K562 (cell line): ENCODE data around the gene CRYGB. TPM values are rescaled to one million over a fixed set of nuclear protein-coding genes. Genes with fewer than 3 reads are reported as not detected.

ENCODE experiments used
- ATAC-seq: fragments of 200-7000 bp; cut with Tn5 transposase; 3 replicates; pipeline ENCODE4 v1.9.1; 2020; ENCODE audit warnings: moderate library complexity
- BruUV-seq: library from RNA; stranded (reverse); fragments of 400-500 nt; replicated peaks from 2 replicates; lab custom pipeline; 2021; lab: Mats Ljungman, UMichigan
- CTCF ChIA-PET: fragments of 300-600 bp; formaldehyde crosslinking; extraction: SDS; loops from one replicate; lab custom pipeline; 2021; ENCODE audit warnings: low intra/inter-chr PET ratio; lab: Yijun Ruan, JAX
- POLR2A ChIA-PET: fragments of 300-600, 350-650 bp; sonication (Branson Sonifier 250); formaldehyde crosslinking; extraction: SDS; loops from one replicate; lab custom pipeline; 2021; ENCODE audit warnings: antibody characterized with exemption, inconsistent platforms; lab: Yijun Ruan, JAX
- DNase-seq, 4 experiments: peaks; one replicate each; pipeline versions ENCODE4 v3.0.0 to v3.0.0-alpha.2; 2011 to 2018; ENCODE audit warnings: low spot score in 3 of 4, mixed read lengths in 3 of 4; ENCODE audit errors: extremely low read depth in 1 of 4
- FAIRE-seq: peaks from 2 replicates; lab custom pipeline; 2011; peaks lifted over from hg19 to GRCh38; lab: Jason Lieb, UNC
- H2AFZ ChIP-seq: 2 replicates; pipeline ENCODE4 v1.6.0; 2011; ENCODE audit warnings: low read depth, low read length, control low read depth, inconsistent platforms
- H3K27ac ChIP-seq: fragments of 200-600 bp; 3 replicates; pipeline ENCODE4 v1.8.0; 2011; ENCODE audit warnings: low read depth, mild to moderate bottlenecking, control low read depth, inconsistent platforms, low read length, moderate library complexity, mixed read lengths; ENCODE audit errors: extremely low read depth
- H3K27me3 ChIP-seq, 2 experiments: fragments of 300-600 bp in 1 of 2; 2 replicates in 1 of 2; 3 replicates in 1 of 2; pipeline versions ENCODE4 v1.6.0 to v1.8.0; 2011; ENCODE audit warnings: inconsistent platforms in 2 of 2, low read length in 2 of 2, mild to moderate bottlenecking in 1 of 2, mixed read lengths in 1 of 2, moderate library complexity in 1 of 2; ENCODE audit not compliant: control insufficient read depth in 2 of 2, insufficient read depth in 2 of 2
- H3K36me3 ChIP-seq: fragments of 300-600 bp; 3 replicates; pipeline ENCODE4 v1.8.0; 2011; ENCODE audit warnings: mild to moderate bottlenecking, low read length, inconsistent platforms; ENCODE audit not compliant: control insufficient read depth, insufficient read depth
- H3K4me1 ChIP-seq, 2 experiments: fragments of 200-600 bp in 1 of 2; replicated peaks in 1 of 2; 2 replicates in 1 of 2; 3 replicates in 1 of 2; pipeline versions ENCODE4 v1.5.1 to v1.8.0; 2011; ENCODE audit warnings: inconsistent platforms in 2 of 2, low read length in 2 of 2, mild to moderate bottlenecking in 1 of 2, mixed read lengths in 1 of 2, moderate library complexity in 1 of 2; ENCODE audit not compliant: control insufficient read depth in 2 of 2, insufficient read depth in 2 of 2
- H3K4me2 ChIP-seq: 2 replicates; pipeline ENCODE4 v1.6.1; 2011; ENCODE audit warnings: low read length, control low read depth, inconsistent platforms, mixed read lengths; ENCODE audit not compliant: insufficient read depth
- H3K4me3 ChIP-seq: fragments of 200-600 bp; sonication (generic), shearing (Covaris generic); 2 replicates; pipeline ENCODE4 v1.5.1; 2016; ENCODE audit warnings: control low read depth, inconsistent platforms
- H3K79me2 ChIP-seq: fragments of 200-600 bp; 3 replicates; pipeline ENCODE4 v1.8.0; 2011; ENCODE audit warnings: low read length, inconsistent platforms; ENCODE audit not compliant: control insufficient read depth, insufficient read depth
- H3K9ac ChIP-seq, 2 experiments: 2 replicates each; pipeline versions ENCODE4 v1.6.0 to v1.6.1; 2011; ENCODE audit warnings: low read depth in 2 of 2, low read length in 2 of 2, control low read depth in 1 of 2, inconsistent platforms in 1 of 2, mild to moderate bottlenecking in 1 of 2, mixed read lengths in 1 of 2; ENCODE audit not compliant: insufficient read depth in 1 of 2
- H3K9me1 ChIP-seq: one replicate; pipeline ENCODE4 v1.6.0; 2011; ENCODE audit warnings: inconsistent platforms, mild to moderate bottlenecking, low read length, moderate library complexity; ENCODE audit not compliant: control insufficient read depth, insufficient read depth
- H3K9me3 ChIP-seq: replicated peaks from 2 replicates; pipeline ENCODE4 v1.5.1; 2011; ENCODE audit warnings: low read depth, low read length, inconsistent platforms; ENCODE audit not compliant: control insufficient read depth, insufficient read depth
- H4K20me1 ChIP-seq: replicated peaks from 2 replicates; pipeline ENCODE4 v1.6.1; 2011; ENCODE audit warnings: low read length, inconsistent platforms, mixed read lengths; ENCODE audit not compliant: control insufficient read depth, insufficient read depth
- CBX2 ChIP-seq: fragments of 200-600 bp; sonication (generic); IDR thresholded peaks from one replicate; pipeline ENCODE4 v1.6.1; 2012; ENCODE audit warnings: mild to moderate bottlenecking, low read length, inconsistent platforms; ENCODE audit not compliant: insufficient read depth, poor library complexity, severe bottlenecking
- CXXC5 ChIP-seq: fragments of 250-450 bp; sonication (Bioruptor Pico); IDR thresholded peaks from 2 replicates; pipeline ENCODE4 v1.8.0; 2022; ENCODE audit warnings: inconsistent platforms, mild to moderate bottlenecking, moderate library complexity
- GTF2F1 ChIP-seq: IDR thresholded peaks from 2 replicates; pipeline ENCODE4 v1.6.1; 2011; ENCODE audit warnings: low read depth, low read length, improper control_type of control experiment
- KLF13 ChIP-seq: fragments of 450-650 bp; IDR thresholded peaks from 2 replicates; pipeline ENCODE4 v1.6.1; 2016; ENCODE audit warnings: missing genetic modification characterization, low read depth, mild to moderate bottlenecking, missing compliant biosample characterization, moderate library complexity, borderline replicate concordance
- KLF6 ChIP-seq: fragments of 250-450 bp; sonication (Bioruptor Pico); IDR thresholded peaks from 2 replicates; pipeline ENCODE4 v1.4.0; 2020; ENCODE audit warnings: mild to moderate bottlenecking, moderate library complexity, borderline replicate concordance
- L3MBTL2 ChIP-seq: fragments of 450-650 bp; IDR thresholded peaks from 2 replicates; pipeline ENCODE4 v1.6.1; 2016; ENCODE audit warnings: mild to moderate bottlenecking, moderate library complexity
- NCOR1 ChIP-seq: fragments of 450-650 bp; IDR thresholded peaks from 2 replicates; pipeline ENCODE4 v1.6.1; 2016; ENCODE audit warnings: mild to moderate bottlenecking, moderate library complexity
- PHF8 ChIP-seq: fragments of 200-600 bp; sonication (generic); IDR thresholded peaks from 2 replicates; pipeline ENCODE4 v1.6.1; 2012; ENCODE audit warnings: mixed run types, mild to moderate bottlenecking, inconsistent platforms, low read length, moderate library complexity, borderline replicate concordance
- RBM14 ChIP-seq: fragments of 200-400 bp; formaldehyde crosslinking; IDR thresholded peaks from 2 replicates; pipeline ENCODE4 v1.6.1; 2018; ENCODE audit warnings: low read depth, mild to moderate bottlenecking, low read length, moderate library complexity, borderline replicate concordance; ENCODE audit not compliant: insufficient read depth
- SAP30 ChIP-seq: fragments of 200-600 bp; sonication (generic); IDR thresholded peaks from 2 replicates; pipeline ENCODE4 v1.6.1; 2012; ENCODE audit warnings: borderline replicate concordance, low read depth, mild to moderate bottlenecking, moderate library complexity, low read length, control low read depth, inconsistent platforms; ENCODE audit not compliant: insufficient read depth, poor library complexity, severe bottlenecking
- SIRT6 ChIP-seq: IDR thresholded peaks from one replicate; pipeline ENCODE4 v1.6.1; 2012; ENCODE audit warnings: low read depth, mild to moderate bottlenecking, control low read depth, inconsistent platforms, low read length, moderate library complexity
- SMARCC2 ChIP-seq: fragments of 450-650 bp; IDR thresholded peaks from 2 replicates; pipeline ENCODE4 v1.6.1; 2017; ENCODE audit warnings: antibody characterized with exemption, moderate library complexity, mild to moderate bottlenecking, low read depth
- STAT5B ChIP-seq: fragments of 250-450 bp; sonication (Bioruptor Pico); IDR thresholded peaks from 2 replicates; pipeline ENCODE4 v1.8.0; 2021; ENCODE audit warnings: mild to moderate bottlenecking, inconsistent platforms
- TAF15 ChIP-seq: fragments of 200-400 bp; formaldehyde crosslinking; IDR thresholded peaks from 2 replicates; pipeline ENCODE4 v1.6.1; 2017; ENCODE audit warnings: mild to moderate bottlenecking, low read depth, low read length, moderate library complexity
- WGBS: fragments of 100-300 bp; shearing (Covaris generic); methylation state at CpG from one replicate; pipeline ENCODE4 v1.1.6; 2016; ENCODE audit warnings: low coverage, mixed read lengths; ENCODE audit not compliant: insufficient coverage; ENCODE audit errors: missing lambda C conversion rate; 5-methylcytosine and 5-hydroxymethylcytosine counted together
- in situ Hi-C: fragments of 300-500 bp; cut with MboI; formaldehyde crosslinking; loops from 4 replicates; pipeline ENCODE4 v1.15.0; 2018; ENCODE audit warnings: inconsistent platforms, mixed read lengths
- intact Hi-C: fragments of 100-400 bp; cut with micrococcal nuclease; formaldehyde crosslinking; loops from 2 replicates; pipeline ENCODE4 v1.14.2; 2022
- polyA plus RNA-seq, 8 experiments: library from polyadenylated mRNA; depleted of rRNA in 4 of 8; stranded (reverse) in 5 of 8; unstranded in 3 of 8; fragments of >200 nt; fragmentation: Nextera tagmentation in 2 of 8; fragmentation: Illumina TruSeq in 1 of 8; extraction: Ambion mirVana in 2 of 8; extraction: Trizol in 1 of 8; gene quantifications; 2 replicates each; pipeline versions ENCODE4 v1.2.1 to v1.2.3, GENCODE V29; 2011 to 2014; ENCODE audit warnings: inconsistent platforms in 1 of 8, missing spikeins in 1 of 8
- total RNA-seq, 7 experiments: library from RNA; depleted of rRNA in 6 of 7; stranded (reverse); fragments of >200 nt in 6 of 7; fragmentation: Illumina TruSeq in 2 of 7; extraction: Trizol in 2 of 7; gene quantifications; 2 replicates each; pipeline versions ENCODE4 v1.2.1 to v1.2.3, GENCODE V29; 2011 to 2021; ENCODE audit warnings: low replicate concordance in 1 of 7
- TF ChIP-seq, protein P1 (sequence below): fragments of 250-450 bp; sonication (Bioruptor Pico); IDR thresholded peaks from 2 replicates; pipeline ENCODE4 v1.5.0; 2021; ENCODE audit warnings: mild to moderate bottlenecking, borderline replicate concordance
- TF ChIP-seq, protein P2 (sequence below): IDR thresholded peaks from 2 replicates; pipeline ENCODE4 v1.6.1; 2011; ENCODE audit not compliant: insufficient read length; ENCODE audit errors: extremely low read depth
- TF ChIP-seq, protein P3 (sequence below): fragments of 250-450 bp; sonication (Bioruptor Pico); IDR thresholded peaks from 2 replicates; pipeline ENCODE4 v1.8.0; 2021; ENCODE audit warnings: moderate library complexity, mild to moderate bottlenecking, inconsistent platforms

The CRYGB gene
- total and polyA plus RNA-seq, 9 of the 15 experiments (the other 6 are each of a cell fraction or from before 2014, with no cell fraction given), result not detected

DNA sequence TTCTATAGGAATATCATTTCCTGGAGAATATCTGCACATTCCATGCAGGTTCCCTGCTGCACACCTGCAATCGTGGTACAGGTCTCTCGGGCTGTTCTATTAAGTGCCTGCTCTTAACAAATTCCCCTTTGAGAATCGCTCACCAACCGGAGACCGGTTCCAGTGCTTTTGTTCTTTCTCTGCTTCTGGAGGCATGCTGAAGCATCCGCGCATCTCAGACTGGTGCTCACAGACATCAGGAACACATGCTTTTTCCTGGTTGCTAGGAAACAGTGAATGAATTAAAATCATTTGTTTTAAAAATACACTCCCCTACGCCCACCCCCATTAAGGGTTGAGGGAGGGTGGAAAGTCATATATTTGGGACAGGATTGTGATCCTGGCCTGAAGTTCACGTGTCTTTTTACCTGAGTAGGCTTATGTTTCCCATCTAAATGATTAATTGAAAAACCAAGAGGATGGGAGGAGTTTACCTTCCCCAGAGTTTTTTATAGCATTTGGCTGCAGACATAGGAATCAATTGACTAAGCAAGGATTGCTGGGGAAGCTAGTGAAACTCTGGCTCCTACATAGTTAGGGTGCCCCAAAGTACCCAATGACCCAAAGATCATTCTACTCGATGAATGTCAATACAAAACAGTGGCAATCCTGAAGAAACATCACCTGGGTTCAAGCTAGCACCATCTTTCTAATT lies 44.0 kb upstream of the CRYGB start, which contains the start of gene C2orf80:
Gene C2orf80, minus strand, starts transcription at position 221 of the 694 bp plus-strand sequence. CDS start 3,044 bp downstream, outside the sequence.
- BruUV-seq, result no TSS peak
- ATAC-seq, result no peak
- no peaks in the 10 kb centered on the region for H3K27me3 ChIP-seq
- TF ChIP-seq STAT5B, result no peak
- TF ChIP-seq KLF6 (CRISPR knock-in tag), result no peak
- no peak for TF ChIP-seq CXXC5
- TF ChIP-seq NCOR1, result no peak
- no peak for TF ChIP-seq SAP30
- TF ChIP-seq, protein P1, sequence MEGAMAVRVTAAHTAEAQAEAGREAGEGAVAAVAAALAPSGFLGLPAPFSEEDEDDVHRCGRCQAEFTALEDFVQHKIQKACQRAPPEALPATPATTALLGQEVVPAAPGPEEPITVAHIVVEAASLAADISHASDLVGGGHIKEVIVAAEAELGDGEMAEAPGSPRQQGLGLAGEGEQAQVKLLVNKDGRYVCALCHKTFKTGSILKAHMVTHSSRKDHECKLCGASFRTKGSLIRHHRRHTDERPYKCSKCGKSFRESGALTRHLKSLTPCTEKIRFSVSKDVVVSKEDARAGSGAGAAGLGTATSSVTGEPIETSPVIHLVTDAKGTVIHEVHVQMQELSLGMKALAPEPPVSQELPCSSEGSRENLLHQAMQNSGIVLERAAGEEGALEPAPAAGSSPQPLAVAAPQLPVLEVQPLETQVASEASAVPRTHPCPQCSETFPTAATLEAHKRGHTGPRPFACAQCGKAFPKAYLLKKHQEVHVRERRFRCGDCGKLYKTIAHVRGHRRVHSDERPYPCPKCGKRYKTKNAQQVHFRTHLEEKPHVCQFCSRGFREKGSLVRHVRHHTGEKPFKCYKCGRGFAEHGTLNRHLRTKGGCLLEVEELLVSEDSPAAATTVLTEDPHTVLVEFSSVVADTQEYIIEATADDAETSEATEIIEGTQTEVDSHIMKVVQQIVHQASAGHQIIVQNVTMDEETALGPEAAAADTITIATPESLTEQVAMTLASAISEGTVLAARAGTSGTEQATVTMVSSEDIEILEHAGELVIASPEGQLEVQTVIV, result no peak
- TF ChIP-seq L3MBTL2, result no peak
- TF ChIP-seq PHF8, result no peak
- TF ChIP-seq CBX2, result no peak
- no peak for TF ChIP-seq SIRT6
- TF ChIP-seq TAF15, result no peak
- TF ChIP-seq, protein P2, sequence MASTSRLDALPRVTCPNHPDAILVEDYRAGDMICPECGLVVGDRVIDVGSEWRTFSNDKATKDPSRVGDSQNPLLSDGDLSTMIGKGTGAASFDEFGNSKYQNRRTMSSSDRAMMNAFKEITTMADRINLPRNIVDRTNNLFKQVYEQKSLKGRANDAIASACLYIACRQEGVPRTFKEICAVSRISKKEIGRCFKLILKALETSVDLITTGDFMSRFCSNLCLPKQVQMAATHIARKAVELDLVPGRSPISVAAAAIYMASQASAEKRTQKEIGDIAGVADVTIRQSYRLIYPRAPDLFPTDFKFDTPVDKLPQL, result no peak
- no peak for TF ChIP-seq KLF13 (tag)
- no peak for TF ChIP-seq RBM14
- TF ChIP-seq, protein P3, sequence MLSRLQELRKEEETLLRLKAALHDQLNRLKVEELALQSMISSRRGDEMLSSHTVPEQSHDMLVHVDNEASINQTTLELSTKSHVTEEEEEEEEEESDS (CRISPR knock-in tag), result no peak
- no peak for TF ChIP-seq SMARCC2
- TF ChIP-seq GTF2F1, result no peak
- no peak within 1 kb of the TSS for H3K27ac ChIP-seq
- H3K9me1 ChIP-seq, result no peaks in the 10 kb centered on the region
- no peak within 1 kb of the TSS for H3K9ac ChIP-seq
- no peak within 1 kb of the TSS for H3K4me2 ChIP-seq
- WGBS, result 42% methylated on average over 10 of the region's 10 CpGs
- H4K20me1 ChIP-seq, result no peaks in the 10 kb centered on the region
- H3K36me3 ChIP-seq, result no peaks in the 10 kb centered on the region
- no peaks in the 10 kb centered on the region for H3K9me3 ChIP-seq
- no peaks in the 10 kb centered on the region for H3K4me1 ChIP-seq
- no peaks in the 10 kb centered on the region for H3K79me2 ChIP-seq
- no peak for FAIRE-seq
- intact Hi-C loops, result no loop called here
- no peak within 1 kb of the TSS for H2AFZ ChIP-seq
- no peak for DNase-seq
- in situ Hi-C loops, result no loop called here
- no peak within 1 kb of the TSS for H3K4me3 ChIP-seq
- CTCF ChIA-PET, result no interaction called here
- POLR2A ChIA-PET, result no interaction called here
